GM23338 (cell line): Measurements from ENCODE around the gene ZDHHC9. TPM values are rescaled to one million over a fixed set of nuclear protein-coding genes. Genes with fewer than 3 reads are reported as not detected.

Experiments
- ATAC-seq: fragments of 200-7000 bp; cut with Tn5 transposase; 3 replicates; pipeline ENCODE4 v1.9.1; 2020
- DNase-seq: peaks from one replicate; pipeline ENCODE4 v3.0.0-alpha.2; 2015; ENCODE audit warnings: low spot score
- H2AFZ ChIP-seq: fragments of 200-600 bp; sonication (generic); 2 replicates; pipeline ENCODE4 v1.8.0; 2016; ENCODE audit warnings: antibody characterized with exemption, mild to moderate bottlenecking, moderate library complexity
- H3F3A ChIP-seq: fragments of 200-600 bp; sonication (generic); replicated peaks from 2 replicates; pipeline ENCODE4 v1.8.0; 2017; ENCODE audit warnings: antibody characterized with exemption, mixed run types, low read depth
- H3K27ac ChIP-seq: fragments of 200-600 bp; sonication (generic); 2 replicates; pipeline ENCODE4 v1.6.1; 2016; ENCODE audit warnings: low read depth
- H3K27me3 ChIP-seq: fragments of 200-600 bp; sonication (generic); 2 replicates; pipeline ENCODE4 v1.8.0; 2016; ENCODE audit warnings: mild to moderate bottlenecking, mixed run types, moderate library complexity; ENCODE audit not compliant: insufficient read depth
- H3K36me3 ChIP-seq: fragments of 200-600 bp; sonication (generic); 2 replicates; pipeline ENCODE4 v1.8.0; 2016; ENCODE audit warnings: mild to moderate bottlenecking; ENCODE audit not compliant: insufficient read depth
- H3K4me1 ChIP-seq: fragments of 200-600 bp; sonication (generic); 2 replicates; pipeline ENCODE4 v1.8.0; 2016; ENCODE audit warnings: mild to moderate bottlenecking, moderate library complexity; ENCODE audit not compliant: insufficient read depth
- H3K4me2 ChIP-seq: fragments of 200-600 bp; sonication (generic); 2 replicates; pipeline ENCODE4 v1.7.1; 2017; ENCODE audit warnings: mixed run types
- H3K4me3 ChIP-seq: fragments of 200-600 bp; sonication (generic); 2 replicates; pipeline ENCODE4 v1.6.1; 2016; ENCODE audit warnings: mixed run types
- H3K79me2 ChIP-seq: fragments of 200-600 bp; sonication (generic); replicated peaks from 2 replicates; pipeline ENCODE4 v1.8.0; 2017; ENCODE audit warnings: mild to moderate bottlenecking; ENCODE audit not compliant: insufficient read depth
- H3K9me2 ChIP-seq: fragments of 200-600 bp; sonication (generic); 2 replicates; pipeline ENCODE4 v1.8.0; 2017; ENCODE audit not compliant: insufficient read depth
- H4K20me1 ChIP-seq: fragments of 200-600 bp; sonication (generic); replicated peaks from 2 replicates; pipeline ENCODE4 v1.8.0; 2017; ENCODE audit warnings: mild to moderate bottlenecking; ENCODE audit not compliant: insufficient read depth
- H3K27ac Mint-ChIP-seq: 2 replicates; pipeline ENCODE4 v1.8.0; 2020; ENCODE audit warnings: inconsistent platforms, mild to moderate bottlenecking, moderate library complexity, mixed read lengths
- H3K27me3 Mint-ChIP-seq: 3 replicates; pipeline ENCODE4 v1.8.0; 2022; ENCODE audit warnings: low read depth, mild to moderate bottlenecking, moderate library complexity, mixed read lengths, inconsistent platforms; ENCODE audit not compliant: insufficient read depth, poor library complexity
- H3K36me3 Mint-ChIP-seq: 3 replicates; pipeline ENCODE4 v1.8.0; 2021; ENCODE audit warnings: low read depth, mild to moderate bottlenecking, inconsistent platforms, moderate library complexity, mixed read lengths
- H3K4me1 Mint-ChIP-seq: 3 replicates; pipeline ENCODE4 v1.8.0; 2020; ENCODE audit warnings: mild to moderate bottlenecking, inconsistent platforms, mixed read lengths
- H3K4me3 Mint-ChIP-seq: 3 replicates; pipeline ENCODE4 v1.8.0; 2021; ENCODE audit warnings: moderate library complexity, mild to moderate bottlenecking, inconsistent platforms, mixed read lengths
- H3K9me3 Mint-ChIP-seq: 3 replicates; pipeline ENCODE4 v1.8.0; 2020; ENCODE audit warnings: moderate library complexity, mild to moderate bottlenecking, inconsistent platforms, mixed read lengths
- EZH2 ChIP-seq: fragments of 200-600 bp; sonication (generic); IDR thresholded peaks from one replicate; pipeline ENCODE4 v1.8.0; 2017; ENCODE audit warnings: antibody characterized with exemption, mild to moderate bottlenecking, low read depth; ENCODE audit not compliant: unreplicated experiment
- EZH2phosphoT487 ChIP-seq: fragments of 200-600 bp; sonication (generic); IDR thresholded peaks from one replicate; pipeline ENCODE4 v1.8.1; 2018; ENCODE audit warnings: antibody characterized with exemption; ENCODE audit not compliant: unreplicated experiment
- NANOG ChIP-seq: IDR thresholded peaks from 2 replicates; pipeline ENCODE4 v1.6.1; 2016; ENCODE audit warnings: antibody characterized with exemption, borderline replicate concordance
- POLR2AphosphoS5 ChIP-seq: IDR thresholded peaks from 2 replicates; pipeline ENCODE4 v1.6.1; 2016; ENCODE audit warnings: antibody characterized with exemption, low read depth
- ZNF114 ChIP-seq: fragments of 250-450 bp; sonication (Bioruptor Pico); IDR thresholded peaks from 2 replicates; pipeline ENCODE4 v1.5.0; 2020; ENCODE audit warnings: mild to moderate bottlenecking, moderate library complexity
- polyA plus RNA-seq: library from polyadenylated mRNA; unstranded; fragments of >200 nt; fragmentation: Nextera tagmentation; extraction: Ambion mirVana; gene quantifications from 2 replicates; pipeline ENCODE4 v1.2.1, GENCODE V29; 2016
- total RNA-seq: library from RNA; depleted of rRNA; stranded (reverse); fragments of >200 nt; shearing (Covaris generic); gene quantifications from 2 replicates; pipeline ENCODE4 v1.2.3, GENCODE V29; 2014
- TF ChIP-seq, protein P1 (sequence below): IDR thresholded peaks from 2 replicates; pipeline ENCODE4 v1.6.1; 2016; ENCODE audit warnings: antibody characterized with exemption
- TF ChIP-seq, protein P2 (sequence below), 2 experiments: fragments of 200-600 bp in 1 of 2; sonication (generic) in 1 of 2; conservative IDR thresholded peaks; 2 replicates each; pipeline versions ENCODE4 v1.5.1 to v1.6.1; 2016 to 2017; ENCODE audit warnings: antibody characterized with exemption in 2 of 2, low read depth in 2 of 2, mild to moderate bottlenecking in 2 of 2, moderate library complexity in 1 of 2

ZDHHC9 gene
- total and polyA plus RNA-seq, 2 experiments from 2014 or later: 14.2 to 17.6 TPM

DNA sequence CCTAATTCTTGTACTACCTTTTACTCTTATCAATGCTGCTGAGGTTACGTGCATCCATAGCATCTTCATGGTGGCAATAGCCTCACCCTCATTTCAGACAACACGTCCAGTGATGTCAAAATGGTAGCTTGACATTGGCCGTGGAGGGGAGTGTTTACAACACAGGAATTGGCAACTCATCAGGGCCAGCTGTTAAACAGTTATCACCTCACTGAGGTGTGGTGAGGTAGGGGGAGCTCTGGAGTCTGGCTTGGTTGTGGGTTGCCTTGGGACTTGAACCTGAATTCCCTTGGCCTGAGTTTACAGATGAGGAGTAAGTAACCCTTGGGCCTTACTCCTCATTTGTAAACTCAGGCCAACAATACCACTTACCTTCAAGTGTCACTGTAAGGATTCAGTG lies 53.5 kb downstream of the ZDHHC9 start:
- H3K36me3 Mint-ChIP-seq: no peaks in the 10 kb centered on the region
- H3K27me3 Mint-ChIP-seq: peaks cover 5% of the 10 kb centered on the region
- Histone ChIP-seq H3K9me2 (no peaks in the 10 kb centered on the region), H3K4me3 (no peak overlapping the region), H3K4me1 (no peaks in the 10 kb centered on the region), H2AFZ (no peak overlapping the region), H4K20me1 (no peaks in the 10 kb centered on the region), H3K36me3 (no peaks in the 10 kb centered on the region), H3K27ac (no peak overlapping the region), H3F3A (no peaks in the 10 kb centered on the region), H3K4me2 (no peak overlapping the region), H3K79me2 (no peaks in the 10 kb centered on the region), H3K27me3 (no peaks in the 10 kb centered on the region)
- H3K27ac Mint-ChIP-seq: no peak overlapping the region
- no peaks in the 10 kb centered on the region for H3K4me1 Mint-ChIP-seq
- H3K4me3 Mint-ChIP-seq: no peak overlapping the region
- H3K9me3 Mint-ChIP-seq: no peaks in the 10 kb centered on the region; the same call in 2 of the 3 replicates
- TF ChIP-seq POLR2AphosphoS5 (no peak), EZH2phosphoT487 (no peak), NANOG (no peak)
- TF ChIP-seq, protein P1, sequence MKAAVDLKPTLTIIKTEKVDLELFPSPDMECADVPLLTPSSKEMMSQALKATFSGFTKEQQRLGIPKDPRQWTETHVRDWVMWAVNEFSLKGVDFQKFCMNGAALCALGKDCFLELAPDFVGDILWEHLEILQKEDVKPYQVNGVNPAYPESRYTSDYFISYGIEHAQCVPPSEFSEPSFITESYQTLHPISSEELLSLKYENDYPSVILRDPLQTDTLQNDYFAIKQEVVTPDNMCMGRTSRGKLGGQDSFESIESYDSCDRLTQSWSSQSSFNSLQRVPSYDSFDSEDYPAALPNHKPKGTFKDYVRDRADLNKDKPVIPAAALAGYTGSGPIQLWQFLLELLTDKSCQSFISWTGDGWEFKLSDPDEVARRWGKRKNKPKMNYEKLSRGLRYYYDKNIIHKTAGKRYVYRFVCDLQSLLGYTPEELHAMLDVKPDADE: no peak
- TF ChIP-seq, protein P2, sequence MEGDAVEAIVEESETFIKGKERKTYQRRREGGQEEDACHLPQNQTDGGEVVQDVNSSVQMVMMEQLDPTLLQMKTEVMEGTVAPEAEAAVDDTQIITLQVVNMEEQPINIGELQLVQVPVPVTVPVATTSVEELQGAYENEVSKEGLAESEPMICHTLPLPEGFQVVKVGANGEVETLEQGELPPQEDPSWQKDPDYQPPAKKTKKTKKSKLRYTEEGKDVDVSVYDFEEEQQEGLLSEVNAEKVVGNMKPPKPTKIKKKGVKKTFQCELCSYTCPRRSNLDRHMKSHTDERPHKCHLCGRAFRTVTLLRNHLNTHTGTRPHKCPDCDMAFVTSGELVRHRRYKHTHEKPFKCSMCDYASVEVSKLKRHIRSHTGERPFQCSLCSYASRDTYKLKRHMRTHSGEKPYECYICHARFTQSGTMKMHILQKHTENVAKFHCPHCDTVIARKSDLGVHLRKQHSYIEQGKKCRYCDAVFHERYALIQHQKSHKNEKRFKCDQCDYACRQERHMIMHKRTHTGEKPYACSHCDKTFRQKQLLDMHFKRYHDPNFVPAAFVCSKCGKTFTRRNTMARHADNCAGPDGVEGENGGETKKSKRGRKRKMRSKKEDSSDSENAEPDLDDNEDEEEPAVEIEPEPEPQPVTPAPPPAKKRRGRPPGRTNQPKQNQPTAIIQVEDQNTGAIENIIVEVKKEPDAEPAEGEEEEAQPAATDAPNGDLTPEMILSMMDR (conservative IDR thresholded peaks at IDR 0.05; ENCODE audit: low read depth in 2 of 2): peak in 1 of 2 experiments; percentile 30; a peak in 1 of 4 replicates
- ATAC-seq: no peak
- DNase-seq: no peak

DNA sequence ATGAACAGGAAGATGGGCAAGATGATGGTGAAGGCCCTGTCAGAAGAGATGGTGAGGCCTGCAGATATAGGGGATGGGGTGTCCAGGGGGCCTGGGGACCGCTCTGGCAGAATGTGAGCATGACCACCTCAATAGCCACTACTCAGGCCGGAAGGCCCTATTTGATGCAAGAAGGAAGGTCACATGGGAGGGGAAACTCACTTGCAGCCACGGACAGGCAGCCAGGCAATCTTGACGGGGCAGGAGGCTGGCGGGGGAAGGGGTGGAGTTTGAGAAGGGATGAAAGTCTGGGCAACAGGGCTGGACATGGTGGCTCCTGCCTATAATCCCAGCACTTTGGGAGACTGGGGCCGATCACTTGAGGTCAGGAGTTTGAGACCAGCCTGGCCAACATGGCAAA lies 55.2 kb downstream of the ZDHHC9 start:
- H3K9me2 ChIP-seq: no peaks in the 10 kb centered on the region
- no peak overlapping the region for H2AFZ ChIP-seq
- H3K9me3 Mint-ChIP-seq: no peaks in the 10 kb centered on the region; the same call in 2 of the 3 replicates
- H3K4me3 ChIP-seq: no peak overlapping the region
- H3K27me3 ChIP-seq: no peaks in the 10 kb centered on the region
- H3K27ac Mint-ChIP-seq: no peak overlapping the region
- DNase-seq: no peak
- no peaks in the 10 kb centered on the region for H3K79me2 ChIP-seq
- no peaks in the 10 kb centered on the region for H3K4me1 ChIP-seq
- H3F3A ChIP-seq: no peaks in the 10 kb centered on the region
- H3K4me1 Mint-ChIP-seq: no peaks in the 10 kb centered on the region
- peaks cover 4% of the 10 kb centered on the region for H3K27me3 Mint-ChIP-seq
- no peak overlapping the region for H3K4me3 Mint-ChIP-seq
- no peak overlapping the region for H3K27ac ChIP-seq
- TF ChIP-seq POLR2AphosphoS5 (no peak), ZNF114 (no peak), EZH2 (no peak)
- TF ChIP-seq, protein P1: no peak
- no peak for ATAC-seq
- no peaks in the 10 kb centered on the region for H3K36me3 ChIP-seq
- no peak overlapping the region for H3K4me2 ChIP-seq
- H3K36me3 Mint-ChIP-seq: no peaks in the 10 kb centered on the region
- H4K20me1 ChIP-seq: no peaks in the 10 kb centered on the region
